Measurements from ENCODE around the gene NMRAL1. TPM values are rescaled to one million over a fixed set of nuclear protein-coding genes. Genes with fewer than 3 reads are reported as not detected.
A peak's percentile ranks its signal among the peaks of the same experiment; 100 is the strongest.

NMRAL1 gene
- total and polyA plus RNA-seq, 7 donors = 2.5 to 5.5 (median 4.1) TPM

DNA sequence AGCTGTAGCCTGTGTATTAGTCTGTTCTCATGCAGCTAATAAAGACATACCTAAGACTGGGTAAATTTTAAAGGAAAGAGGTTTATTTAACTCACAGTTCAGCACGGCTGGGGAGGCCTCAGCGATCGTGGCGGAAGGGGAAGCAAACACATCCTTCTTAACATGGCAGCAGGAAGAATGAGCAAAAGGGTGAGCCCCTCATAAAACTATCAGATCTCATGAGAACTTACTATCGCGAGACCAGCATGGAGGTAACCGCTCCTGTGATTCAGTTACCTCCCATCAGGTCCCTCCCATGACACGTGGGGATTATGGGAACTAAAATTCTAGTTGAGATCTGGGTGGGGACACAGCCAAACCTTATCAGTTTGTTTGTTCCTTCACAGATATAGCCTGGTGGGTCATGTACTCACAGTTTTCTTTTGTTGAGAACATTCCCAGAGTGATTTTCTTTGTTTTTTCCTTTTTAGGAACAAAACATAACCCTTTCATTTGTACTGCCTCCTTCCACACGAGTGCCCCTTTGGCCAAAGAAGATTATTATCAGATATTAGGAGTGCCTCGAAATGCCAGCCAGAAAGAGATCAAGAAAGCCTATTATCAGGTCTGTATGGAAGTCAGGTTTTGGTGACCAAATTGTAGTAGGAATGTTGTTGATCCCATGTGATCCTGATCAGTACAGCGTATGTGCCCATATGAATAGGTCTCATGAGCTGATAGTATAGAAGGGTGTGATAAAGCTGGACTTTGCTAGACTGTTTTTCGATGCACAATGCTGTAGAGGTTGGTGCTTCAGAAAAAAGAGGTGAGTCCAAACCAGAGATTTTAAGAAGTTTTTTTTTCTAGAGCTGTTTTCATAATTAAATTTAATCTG is 40.3 kb downstream of the NMRAL1 start:
- TF ChIP-seq CTCF (IDR thresholded peaks at IDR 0.05) = no peak
- Histone ChIP-seq H3K4me1 (peaks cover 4% of the 10 kb centered on the region), H3K36me3 (ENCODE audit: insufficient read depth in 1 of 2, low read depth in 1 of 2) (peaks cover 6 to 76% of the 10 kb centered on the region in 2 donors), H3K4me3 (no peak overlapping the region), H3K27ac (no peak overlapping the region), H3K27me3 (ENCODE audit: insufficient read depth in 3 of 3, low read length in 2 of 3) (no peaks in the 10 kb centered on the region), H3K9me3 (no peaks in the 10 kb centered on the region)
- ATAC-seq (no peak), DNase-seq (peak in 1 of 2 donors; percentile 11)
- intact Hi-C loops (cut with DNase I) = no loop called here
- WGBS, 3 donors = 87 to 90% (median 88%) methylated on average over 12 of the region's 12 CpGs

DNA sequence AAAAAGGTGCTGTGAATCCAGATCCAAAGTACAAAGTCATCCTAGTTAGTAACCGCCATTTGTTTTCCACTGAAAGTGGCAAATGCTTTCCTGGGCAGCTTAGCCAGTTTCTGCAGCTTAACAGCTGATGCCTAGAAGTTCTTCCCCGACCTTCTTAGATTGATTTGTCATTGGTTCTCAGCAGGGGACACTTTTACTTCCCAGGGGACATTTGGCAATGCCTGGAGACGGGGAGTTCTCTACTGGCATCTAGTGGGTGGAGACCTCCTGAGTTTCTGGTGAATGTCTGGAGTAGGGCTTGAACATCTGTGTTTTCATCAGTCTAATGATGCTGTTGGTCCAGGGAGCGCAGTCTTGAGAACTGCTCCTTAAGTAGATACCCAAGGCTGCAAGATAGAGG is 41.2 kb downstream of the NMRAL1 start:
- Histone ChIP-seq H3K9me3 (no peaks in the 10 kb centered on the region), H3K27ac (no peak overlapping the region), H3K27me3 (ENCODE audit: insufficient read depth in 3 of 3, low read length in 2 of 3) (no peaks in the 10 kb centered on the region), H3K36me3 (ENCODE audit: insufficient read depth in 1 of 2, low read depth in 1 of 2) (peaks cover 8 to 67% of the 10 kb centered on the region in 2 donors), H3K4me1 (peaks cover 4% of the 10 kb centered on the region), H3K4me3 (no peak overlapping the region)
- DNase-seq = no peak
- no peak for ATAC-seq
- 77 to 80% (median 78%) methylated on average over 4 of the region's 4 CpGs for WGBS, 3 donors
- no peak for TF ChIP-seq CTCF (IDR thresholded peaks at IDR 0.05)
- intact Hi-C loops (cut with DNase I) = no loop called here

DNA sequence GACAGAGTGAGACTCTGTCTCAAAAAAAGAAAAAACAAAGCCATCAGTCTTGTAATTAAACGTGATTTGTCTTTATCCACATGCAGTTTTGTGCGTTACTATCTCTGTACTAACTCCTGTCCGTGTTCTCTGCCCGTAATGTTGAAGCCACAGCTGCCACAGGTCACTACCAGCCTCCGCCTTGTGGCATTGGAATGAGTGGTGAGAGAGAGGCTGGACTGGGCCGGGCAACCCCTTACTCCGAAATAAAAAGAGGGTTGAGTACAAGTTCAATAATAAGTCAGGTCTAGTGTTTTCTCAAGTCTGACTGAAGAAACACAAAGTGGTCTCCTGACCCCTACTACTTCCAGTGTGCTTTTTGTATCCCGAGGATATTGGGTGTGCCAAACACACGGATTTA is 43.4 kb downstream of the NMRAL1 start:
- peaks cover 7 to 48% of the 10 kb centered on the region in 2 donors for H3K36me3 ChIP-seq (ENCODE audit: insufficient read depth in 1 of 2, low read depth in 1 of 2)
- intact Hi-C loops (cut with DNase I) = no loop called here
- no peak for TF ChIP-seq CTCF (IDR thresholded peaks at IDR 0.05)
- WGBS, 3 donors = 86 to 90% (median 89%) methylated on average over 9 of the region's 9 CpGs
- H3K4me1 ChIP-seq = peaks cover 17% of the 10 kb centered on the region
- H3K27ac ChIP-seq = no peak overlapping the region
- no peak for ATAC-seq
- peak in 1 of 2 donors; percentile 19 for DNase-seq
- H3K4me3 ChIP-seq = no peak overlapping the region
- no peaks in the 10 kb centered on the region for H3K27me3 ChIP-seq (ENCODE audit: insufficient read depth in 3 of 3, low read length in 2 of 3)
- H3K9me3 ChIP-seq = no peaks in the 10 kb centered on the region

DNA sequence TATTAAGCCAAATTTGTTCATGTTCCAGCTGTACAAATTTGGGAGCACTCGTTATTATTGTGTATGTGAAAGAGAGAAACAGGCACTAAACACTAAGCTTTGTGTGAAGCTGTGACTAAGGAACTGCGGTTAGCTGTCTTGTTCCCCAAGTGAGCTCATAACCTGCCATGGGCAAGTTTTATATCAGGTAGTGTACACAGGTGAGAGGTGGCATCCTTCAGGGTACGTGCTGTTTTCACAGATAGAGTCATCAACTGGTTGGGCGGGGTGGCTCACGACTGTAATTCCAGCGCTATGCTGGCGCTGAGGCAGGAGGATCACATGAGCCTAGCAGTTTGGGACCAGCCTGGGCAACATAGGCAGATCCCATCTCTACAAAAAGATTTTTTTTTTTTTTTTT is 45.9 kb downstream of the NMRAL1 start:
- Histone ChIP-seq H3K27me3 (ENCODE audit: insufficient read depth in 3 of 3, low read length in 2 of 3) (no peaks in the 10 kb centered on the region), H3K36me3 (ENCODE audit: insufficient read depth in 1 of 2, low read depth in 1 of 2) (peaks cover 2 to 23% of the 10 kb centered on the region in 2 donors), H3K9me3 (no peaks in the 10 kb centered on the region), H3K4me1 (peaks cover 18% of the 10 kb centered on the region), H3K4me3 (no peak overlapping the region), H3K27ac (no peak overlapping the region)
- ATAC-seq (no peak), DNase-seq (peak in 1 of 2 donors; percentile 44)
- TF ChIP-seq CTCF (IDR thresholded peaks at IDR 0.05) = no peak
- intact Hi-C loops (cut with DNase I) = loop anchor here in 1 of 2 donors (10.0 kb wide), 1 partner anchor 46 kb away; the partner anchor contains the start of genes HMOX2 and NMRAL1
- 91 to 96% (median 92%) methylated on average over 7 of the region's 7 CpGs for WGBS, 3 donors

Data from psoas muscle (tissue), 8 donors.